ENCODE results near the gene FUCA2. TPM values are rescaled to one million over a fixed set of nuclear protein-coding genes. Genes with fewer than 3 reads are reported as not detected.

Gene FUCA2
- total and polyA plus RNA-seq, 2 of the 8 experiments (the other 6 are each of a cell fraction or from before 2014, with no cell fraction given), result 24.2 to 47.2 TPM

DNA sequence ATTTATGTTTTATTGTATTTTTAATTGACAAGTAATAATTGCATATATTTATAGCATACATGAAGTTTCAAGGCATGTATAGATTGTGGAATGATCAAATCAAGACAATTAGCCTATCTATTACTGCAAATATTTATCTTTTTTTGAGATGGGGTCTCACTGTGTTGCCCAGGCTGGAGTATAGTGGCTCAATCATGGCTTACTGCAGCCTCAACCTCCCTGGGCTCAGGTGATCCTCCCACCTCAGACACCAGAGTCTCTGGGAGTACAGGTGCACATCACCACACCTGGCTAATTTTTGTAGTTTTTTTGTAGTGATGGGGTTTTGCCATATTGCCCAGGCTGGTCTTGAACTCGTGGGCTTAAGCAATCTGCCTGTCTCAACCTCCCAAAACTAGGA, 16.2 kb upstream of the FUCA2 start (continued):
- TF ChIP-seq EZH2 (IDR thresholded peaks at IDR 0.05; ENCODE audit: low read depth, low read length, severe bottlenecking) (no peak), NANOG (IDR thresholded peaks at IDR 0.05; ENCODE audit: insufficient read depth, low read depth, low read length, poor library complexity, severe bottlenecking) (no peak), RBBP5 (IDR thresholded peaks at IDR 0.05; ENCODE audit: borderline replicate concordance, low read depth, low read length) (no peak), CREB1 (IDR thresholded peaks at IDR 0.05) (no peak)
- TF ChIP-seq, protein P1, sequence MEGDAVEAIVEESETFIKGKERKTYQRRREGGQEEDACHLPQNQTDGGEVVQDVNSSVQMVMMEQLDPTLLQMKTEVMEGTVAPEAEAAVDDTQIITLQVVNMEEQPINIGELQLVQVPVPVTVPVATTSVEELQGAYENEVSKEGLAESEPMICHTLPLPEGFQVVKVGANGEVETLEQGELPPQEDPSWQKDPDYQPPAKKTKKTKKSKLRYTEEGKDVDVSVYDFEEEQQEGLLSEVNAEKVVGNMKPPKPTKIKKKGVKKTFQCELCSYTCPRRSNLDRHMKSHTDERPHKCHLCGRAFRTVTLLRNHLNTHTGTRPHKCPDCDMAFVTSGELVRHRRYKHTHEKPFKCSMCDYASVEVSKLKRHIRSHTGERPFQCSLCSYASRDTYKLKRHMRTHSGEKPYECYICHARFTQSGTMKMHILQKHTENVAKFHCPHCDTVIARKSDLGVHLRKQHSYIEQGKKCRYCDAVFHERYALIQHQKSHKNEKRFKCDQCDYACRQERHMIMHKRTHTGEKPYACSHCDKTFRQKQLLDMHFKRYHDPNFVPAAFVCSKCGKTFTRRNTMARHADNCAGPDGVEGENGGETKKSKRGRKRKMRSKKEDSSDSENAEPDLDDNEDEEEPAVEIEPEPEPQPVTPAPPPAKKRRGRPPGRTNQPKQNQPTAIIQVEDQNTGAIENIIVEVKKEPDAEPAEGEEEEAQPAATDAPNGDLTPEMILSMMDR (IDR thresholded peaks at IDR 0.05; ENCODE audit: control extremely low read depth in 1 of 3, insufficient read depth in 1 of 3, low read depth in 1 of 3, low read length in 3 of 3), result no peak

All from H1 (cell line).